RPMI7951 (cell line): ENCODE measurements around the gene TRAIP. TPM values are rescaled to one million over a fixed set of nuclear protein-coding genes. Genes with fewer than 3 reads are reported as not detected.
"Not testable (repeated sequence)": the region's sequence is repeated elsewhere in the genome, so short reads cannot be mapped to it uniquely, and the experiment has no call there.

ENCODE experiments used
- DNase-seq: peaks from one replicate; pipeline ENCODE4 v3.0.0-alpha.2; 2012; ENCODE audit warnings: low read depth
- total RNA-seq: library from RNA; depleted of rRNA; stranded (reverse); fragments of >200 nt; shearing (Covaris generic); gene quantifications from 2 replicates; pipeline ENCODE4 v1.2.3, GENCODE V29; 2014

TRAIP gene
- total RNA-seq, 1 experiment from 2014 or later = 13.5 TPM

- not testable (repeated sequence) for DNase-seq
Measured at GRCh38 chr3:49823131-49823530, 33.2 kb downstream of the TRAIP start.

GRCh38 chr3:49813497-49814174 is 42.7 kb downstream of the TRAIP start, which contains the start of gene UBA7:
UBA7 (minus strand) TSS chr3:49813953; CDS start chr3:49813787, 166 bp downstream.
- peak; percentile 88 for DNase-seq

- DNase-seq = no peak
Measured at GRCh38 chr3:49812916-49813496, 43.4 kb downstream of the TRAIP start.

GRCh38 chr3:49807431-49808114 is 48.8 kb downstream of the TRAIP start:
- DNase-seq = no peak

- no peak for DNase-seq
Measured at GRCh38 chr3:49806850-49807249, 49.5 kb downstream of the TRAIP start.

GRCh38 chr3:49805897-49806701 is 50.3 kb downstream of the TRAIP start:
- DNase-seq = no peak

GRCh38 chr3:49805367-49805782 is 51.0 kb downstream of the TRAIP start:
- no peak for DNase-seq

- DNase-seq = no peak
Measured at GRCh38 chr3:49804141-49805041, 52.0 kb downstream of the TRAIP start.

- no peak for DNase-seq
Measured at GRCh38 chr3:49803465-49804140, 52.8 kb downstream of the TRAIP start.

- DNase-seq = peak; percentile 82
Measured at GRCh38 chr3:49802719-49803464, 53.5 kb downstream of the TRAIP start, which contains the start of gene INKA1. INKA1 (plus strand) TSS chr3:49803261; CDS start chr3:49803393, 132 bp downstream.

- no peak for DNase-seq
Measured at GRCh38 chr3:49801160-49801559, 55.2 kb downstream of the TRAIP start.

GRCh38 chr3:49799761-49800160 is 56.6 kb downstream of the TRAIP start, which contains the start of gene CDHR4:
CDHR4 (minus strand) TSS chr3:49799873; CDS start chr3:49799812, 61 bp downstream.
- peak; percentile 75 for DNase-seq

- no peak for DNase-seq
Measured at GRCh38 chr3:49799105-49799504, 57.3 kb downstream of the TRAIP start.

GRCh38 chr3:49794926-49795905 is 61.1 kb downstream of the TRAIP start:
- no peak for DNase-seq

GRCh38 chr3:49794431-49794830 is 61.9 kb downstream of the TRAIP start:
- DNase-seq = no peak

GRCh38 chr3:49793486-49794085 is 62.8 kb downstream of the TRAIP start:
- DNase-seq = no peak

- DNase-seq = no peak
Measured at GRCh38 chr3:49792371-49793150, 63.8 kb downstream of the TRAIP start.
